Activated T-helper 17 cell treated with anti-CD3 and anti-CD28 coated beads, Interleukin-2, amount 50 U/mL, for 72 hours (primary cell): ENCODE results near the gene AREG. TPM values are rescaled to one million over a fixed set of nuclear protein-coding genes. Genes with fewer than 3 reads are reported as not detected.

Source experiments
- ATAC-seq: fragments of 150-1000 bp; cut with Tn5 transposase; replicated peaks from 2 replicates; pipeline ENCODE4 v1.10.0; 2021; ENCODE audit warnings: mild to moderate bottlenecking, moderate library complexity
- H3K27ac Mint-ChIP-seq: one replicate; pipeline ENCODE4 v1.8.0; 2022; ENCODE audit warnings: mixed read lengths
- H3K27me3 Mint-ChIP-seq: one replicate; pipeline ENCODE4 v1.8.0; 2022; ENCODE audit warnings: mixed read lengths
- H3K36me3 Mint-ChIP-seq: one replicate; pipeline ENCODE4 v1.8.0; 2022; ENCODE audit warnings: low read depth, mild to moderate bottlenecking, mixed read lengths
- H3K4me1 Mint-ChIP-seq: one replicate; pipeline ENCODE4 v1.8.0; 2022; ENCODE audit warnings: mixed read lengths
- H3K4me3 Mint-ChIP-seq: one replicate; pipeline ENCODE4 v1.8.0; 2022; ENCODE audit warnings: mild to moderate bottlenecking, mixed read lengths
- H3K9me3 Mint-ChIP-seq: one replicate; pipeline ENCODE4 v1.8.0; 2022; ENCODE audit warnings: mixed read lengths
- total RNA-seq, 2 donors: library from RNA; stranded (reverse); gene quantifications; one replicate each; pipeline ENCODE4 v1.2.3, GENCODE V29; 2022

The AREG gene
- total RNA-seq, 2 donors from 2014 or later = 0.80 to 0.85 TPM

- H3K4me3 Mint-ChIP-seq = no peak overlapping the region
- no peaks in the 10 kb centered on the region for H3K36me3 Mint-ChIP-seq
- H3K9me3 Mint-ChIP-seq = no peaks in the 10 kb centered on the region
- ATAC-seq = no peak
- H3K27ac Mint-ChIP-seq = no peak overlapping the region
- H3K27me3 Mint-ChIP-seq = peaks cover 22% of the 10 kb centered on the region
- H3K4me1 Mint-ChIP-seq = no peaks in the 10 kb centered on the region
Observed at GRCh38 chr4:74418063-74418670, 26.8 kb upstream of the AREG start.

- no peak for ATAC-seq
- Mint-ChIP-seq H3K4me1 (no peaks in the 10 kb centered on the region), H3K27me3 (peaks cover 26% of the 10 kb centered on the region), H3K36me3 (no peaks in the 10 kb centered on the region), H3K27ac (no peak overlapping the region), H3K9me3 (no peaks in the 10 kb centered on the region), H3K4me3 (no peak overlapping the region)
Observed at GRCh38 chr4:74420863-74421262, 24.1 kb upstream of the AREG start.

GRCh38 chr4:74423104-74423503 is 21.8 kb upstream of the AREG start:
- ATAC-seq = no peak
- no peaks in the 10 kb centered on the region for H3K9me3 Mint-ChIP-seq
- H3K4me3 Mint-ChIP-seq = no peak overlapping the region
- no peak overlapping the region for H3K27ac Mint-ChIP-seq
- peaks cover 15% of the 10 kb centered on the region for H3K27me3 Mint-ChIP-seq
- no peaks in the 10 kb centered on the region for H3K4me1 Mint-ChIP-seq
- H3K36me3 Mint-ChIP-seq = no peaks in the 10 kb centered on the region

DNA sequence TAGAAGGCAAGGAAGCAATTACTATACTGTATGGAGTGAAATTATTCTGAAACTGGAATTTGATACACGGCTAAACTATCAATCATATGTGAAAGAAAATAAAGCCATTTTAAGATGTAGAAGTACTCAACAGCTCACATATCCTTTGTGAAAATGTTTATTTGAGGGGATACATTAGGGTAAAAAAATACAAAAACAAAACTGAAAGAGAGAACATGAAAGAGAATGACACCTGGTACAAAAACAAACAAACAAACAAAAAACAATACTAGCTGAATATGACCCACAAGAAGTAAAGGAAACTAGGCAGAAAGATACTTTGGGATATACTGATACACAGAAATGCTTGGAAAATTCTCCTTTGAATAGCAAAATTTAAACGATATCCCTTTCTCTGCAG is 20.8 kb upstream of the AREG start:
- Mint-ChIP-seq H3K4me1 (no peaks in the 10 kb centered on the region), H3K27me3 (peaks cover 9% of the 10 kb centered on the region), H3K36me3 (no peaks in the 10 kb centered on the region), H3K9me3 (no peaks in the 10 kb centered on the region), H3K27ac (no peak overlapping the region), H3K4me3 (no peak overlapping the region)
- no peak for ATAC-seq

GRCh38 chr4:74426101-74426500 is 18.8 kb upstream of the AREG start:
- ATAC-seq = peak; percentile 76
- no peaks in the 10 kb centered on the region for H3K4me1 Mint-ChIP-seq
- no peak overlapping the region for H3K27ac Mint-ChIP-seq
- H3K27me3 Mint-ChIP-seq = peaks cover 7% of the 10 kb centered on the region
- no peaks in the 10 kb centered on the region for H3K36me3 Mint-ChIP-seq
- H3K9me3 Mint-ChIP-seq = no peaks in the 10 kb centered on the region
- H3K4me3 Mint-ChIP-seq = no peak overlapping the region

GRCh38 chr4:74428276-74428675 is 16.7 kb upstream of the AREG start:
- Mint-ChIP-seq H3K27me3 (peaks cover 6% of the 10 kb centered on the region), H3K27ac (no peak overlapping the region)
- no peak for ATAC-seq

GRCh38 chr4:74431113-74431826 is 13.7 kb upstream of the AREG start:
- H3K27me3 Mint-ChIP-seq = peaks cover 5% of the 10 kb centered on the region
- no peaks in the 10 kb centered on the region for H3K36me3 Mint-ChIP-seq

More at GRCh38 chr4:74428276-74428675, 16.7 kb upstream of the AREG start:
- no peaks in the 10 kb centered on the region for H3K4me1 Mint-ChIP-seq
- H3K9me3 Mint-ChIP-seq = no peaks in the 10 kb centered on the region
- no peak overlapping the region for H3K4me3 Mint-ChIP-seq
- no peaks in the 10 kb centered on the region for H3K36me3 Mint-ChIP-seq

GRCh38 chr4:74433043-74433442 is 11.9 kb upstream of the AREG start:
- no peaks in the 10 kb centered on the region for H3K9me3 Mint-ChIP-seq
- no peaks in the 10 kb centered on the region for H3K36me3 Mint-ChIP-seq
- H3K4me1 Mint-ChIP-seq = no peaks in the 10 kb centered on the region
- H3K4me3 Mint-ChIP-seq = no peak overlapping the region
- ATAC-seq = no peak
- no peak overlapping the region for H3K27ac Mint-ChIP-seq
- peaks cover 5% of the 10 kb centered on the region for H3K27me3 Mint-ChIP-seq

More at GRCh38 chr4:74431113-74431826, 13.7 kb upstream of the AREG start:
- H3K4me3 Mint-ChIP-seq = no peak overlapping the region
- no peaks in the 10 kb centered on the region for H3K9me3 Mint-ChIP-seq
- no peaks in the 10 kb centered on the region for H3K4me1 Mint-ChIP-seq
- no peak overlapping the region for H3K27ac Mint-ChIP-seq
- ATAC-seq = no peak

DNA sequence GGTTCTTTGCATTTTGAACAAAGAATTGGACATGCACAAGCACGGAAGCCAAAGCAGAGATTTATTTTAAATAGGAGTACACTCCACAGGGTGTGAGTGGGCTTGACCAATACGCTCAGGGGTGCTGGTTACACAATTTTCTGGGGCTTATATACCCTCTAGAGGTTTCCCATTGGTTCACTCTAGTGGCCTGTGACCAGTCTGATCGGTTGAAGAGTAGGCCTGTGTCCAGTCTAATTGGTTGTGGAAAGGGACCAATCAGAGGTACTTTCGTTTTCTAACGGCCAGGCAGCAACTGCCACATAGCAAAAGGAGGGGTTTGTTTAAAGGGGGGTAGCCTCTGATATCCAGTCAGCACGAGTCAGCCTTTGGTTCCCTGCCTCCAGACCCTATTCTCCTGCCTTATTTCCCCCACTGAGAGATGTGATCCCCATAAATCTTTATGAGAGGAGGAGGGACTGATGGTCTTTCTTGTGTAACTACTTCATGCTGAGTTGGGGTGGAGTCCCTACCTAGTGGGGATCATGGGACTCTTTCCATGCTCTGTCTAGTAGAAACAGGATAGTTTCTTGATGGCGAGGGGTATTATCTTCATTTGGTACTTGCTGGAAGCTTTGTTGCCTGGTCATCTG is 11.3 kb upstream of the AREG start:
- H3K27ac Mint-ChIP-seq = no peak overlapping the region
- no peaks in the 10 kb centered on the region for H3K9me3 Mint-ChIP-seq
- H3K4me1 Mint-ChIP-seq = no peaks in the 10 kb centered on the region
- H3K36me3 Mint-ChIP-seq = no peaks in the 10 kb centered on the region
- H3K27me3 Mint-ChIP-seq = peaks cover 5% of the 10 kb centered on the region
- ATAC-seq = no peak
- no peak overlapping the region for H3K4me3 Mint-ChIP-seq

GRCh38 chr4:74435296-74435695 is 9.6 kb upstream of the AREG start:
- no peaks in the 10 kb centered on the region for H3K9me3 Mint-ChIP-seq
- H3K27me3 Mint-ChIP-seq = peaks cover 5% of the 10 kb centered on the region
- no peak for ATAC-seq
- no peak overlapping the region for H3K4me3 Mint-ChIP-seq
- H3K4me1 Mint-ChIP-seq = no peaks in the 10 kb centered on the region
- H3K36me3 Mint-ChIP-seq = no peaks in the 10 kb centered on the region
- no peak overlapping the region for H3K27ac Mint-ChIP-seq

DNA sequence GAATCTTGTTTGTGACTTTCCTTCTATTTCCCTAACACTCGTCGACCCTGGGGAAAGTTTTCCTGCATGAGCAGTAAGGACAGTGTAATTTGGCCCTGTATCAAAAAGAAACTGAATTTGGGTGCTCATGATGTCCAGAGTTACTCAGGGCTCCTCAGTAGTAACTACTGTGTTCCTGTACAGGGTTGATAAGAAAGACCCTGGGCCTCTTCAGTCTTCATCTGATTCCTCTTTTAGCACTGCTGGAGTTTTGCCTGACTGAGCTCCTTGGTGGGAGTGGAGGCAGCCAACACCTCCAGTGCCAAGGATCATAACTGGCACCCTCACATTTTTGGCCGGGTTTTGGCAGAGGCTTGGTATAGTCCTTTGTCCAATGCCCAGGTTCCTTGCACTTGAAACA is 7.1 kb upstream of the AREG start:
- H3K36me3 Mint-ChIP-seq = no peaks in the 10 kb centered on the region
- H3K4me3 Mint-ChIP-seq = no peak overlapping the region
- no peak for ATAC-seq
- no peak overlapping the region for H3K27ac Mint-ChIP-seq
- no peaks in the 10 kb centered on the region for H3K9me3 Mint-ChIP-seq
- H3K4me1 Mint-ChIP-seq = no peaks in the 10 kb centered on the region
- H3K27me3 Mint-ChIP-seq = peaks cover 5% of the 10 kb centered on the region

DNA sequence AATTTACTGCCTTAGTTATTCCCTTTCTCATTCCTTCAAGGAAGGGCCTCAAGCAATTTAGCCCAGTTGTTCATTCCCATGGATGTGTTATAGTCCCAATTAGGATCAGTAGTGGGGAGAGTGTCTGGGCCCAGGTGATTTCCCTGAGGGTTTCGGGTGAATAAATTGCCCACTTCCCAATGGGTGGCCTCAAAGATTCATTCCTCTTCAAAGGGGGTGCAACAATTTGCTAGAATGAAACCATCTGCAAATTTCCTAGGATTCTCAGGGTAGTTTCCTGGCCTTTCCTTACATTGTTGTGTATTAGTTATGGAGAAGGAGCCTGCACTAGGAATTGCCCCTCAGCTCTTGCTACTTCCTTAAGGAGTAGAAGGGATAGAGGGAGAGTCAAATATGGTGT is 6.3 kb upstream of the AREG start:
- Mint-ChIP-seq H3K4me1 (no peaks in the 10 kb centered on the region), H3K9me3 (no peaks in the 10 kb centered on the region), H3K36me3 (no peaks in the 10 kb centered on the region), H3K27me3 (no peaks in the 10 kb centered on the region), H3K27ac (no peak overlapping the region), H3K4me3 (no peak overlapping the region)
- no peak for ATAC-seq

GRCh38 chr4:74439952-74440351 is 5.0 kb upstream of the AREG start:
- no peaks in the 10 kb centered on the region for H3K36me3 Mint-ChIP-seq
- no peak overlapping the region for H3K4me3 Mint-ChIP-seq
- H3K27me3 Mint-ChIP-seq = no peaks in the 10 kb centered on the region
- no peak for ATAC-seq
- no peaks in the 10 kb centered on the region for H3K9me3 Mint-ChIP-seq
- no peak overlapping the region for H3K27ac Mint-ChIP-seq
- H3K4me1 Mint-ChIP-seq = no peaks in the 10 kb centered on the region

GRCh38 chr4:74440356-74440755 is 4.6 kb upstream of the AREG start:
- no peak overlapping the region for H3K4me3 Mint-ChIP-seq
- H3K4me1 Mint-ChIP-seq = peaks cover 3% of the 10 kb centered on the region
- no peaks in the 10 kb centered on the region for H3K36me3 Mint-ChIP-seq
- no peaks in the 10 kb centered on the region for H3K9me3 Mint-ChIP-seq
- ATAC-seq = no peak
- no peaks in the 10 kb centered on the region for H3K27me3 Mint-ChIP-seq
- H3K27ac Mint-ChIP-seq = no peak overlapping the region

DNA sequence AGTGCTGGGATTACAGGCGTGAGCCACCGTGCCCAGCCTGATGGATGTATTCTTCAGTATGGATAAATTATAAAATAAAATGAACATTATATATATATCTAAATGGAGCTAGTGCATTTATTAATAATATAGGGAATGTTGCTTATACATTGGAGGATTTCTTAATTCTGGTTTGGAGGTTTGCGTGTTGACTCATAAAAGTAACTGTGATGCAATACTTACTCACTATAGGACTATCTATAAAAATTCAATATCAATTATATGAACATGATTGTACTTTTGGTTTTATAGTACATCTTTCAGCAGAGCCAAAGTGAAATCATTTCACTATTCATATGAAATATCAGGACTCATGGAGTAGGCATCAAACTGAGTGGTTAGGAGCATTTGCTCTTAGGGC is 3.2 kb upstream of the AREG start:
- no peak overlapping the region for H3K27ac Mint-ChIP-seq

More for the DNA sequence above, 3.2 kb upstream of the AREG start:
- no peak for ATAC-seq
- Mint-ChIP-seq H3K36me3 (no peaks in the 10 kb centered on the region), H3K27me3 (no peaks in the 10 kb centered on the region), H3K4me1 (peaks cover 6% of the 10 kb centered on the region), H3K9me3 (no peaks in the 10 kb centered on the region), H3K4me3 (no peak overlapping the region)
